Tibial artery (tissue), 4 donors: ENCODE measurements around the gene PSD2.

Experiments
- DNase-seq, 2 donors: peaks; one replicate each; pipeline ENCODE4 v3.0.0-alpha.2; 2019
- H3K27ac ChIP-seq, 2 donors: fragments of 200-600 bp; sonication (generic) in 1 of 2; 1 replicate in 1 of 2; 2 replicates in 1 of 2; pipeline ENCODE4 v1.5.1; 2018 to 2019; ENCODE audit warnings: mild to moderate bottlenecking in 1 of 2
- H3K27me3 ChIP-seq, 2 donors: fragments of 200-600 bp; sonication (generic) in 1 of 2; one replicate each; pipeline versions ENCODE4 v1.5.1 to v1.6.0; 2016 to 2019
- H3K36me3 ChIP-seq, 3 donors: fragments of 200-600 bp; sonication (generic) in 2 of 3; one replicate each; pipeline ENCODE4 v1.5.1; 2016 to 2019; ENCODE audit warnings: mild to moderate bottlenecking in 2 of 3
- H3K4me1 ChIP-seq, 4 donors: fragments of 200-600 bp; sonication (generic) in 2 of 4; 1 replicate in 3 of 4; 2 replicates in 1 of 4; pipeline ENCODE4 v1.5.1; 2016 to 2019
- H3K4me3 ChIP-seq, 2 donors: fragments of 200-600 bp; sonication (generic) in 1 of 2; 1 replicate in 1 of 2; 2 replicates in 1 of 2; pipeline ENCODE4 v1.5.1; 2018 to 2019; ENCODE audit warnings: mild to moderate bottlenecking in 2 of 2
- H3K9me3 ChIP-seq, 3 donors: fragments of 200-600 bp; sonication (generic) in 1 of 3; one replicate each; pipeline ENCODE4 v1.5.1; 2016 to 2019
- CTCF ChIP-seq, 2 experiments: fragments of 200-600 bp in 1 of 2; fragments of 450-650 bp in 1 of 2; IDR thresholded peaks; one replicate each; pipeline ENCODE4 v1.5.1; 2017 to 2019; ENCODE audit warnings: antibody characterized with exemption in 2 of 2, mild to moderate bottlenecking in 1 of 2, moderate library complexity in 1 of 2
- intact Hi-C: fragments of 100-400 bp; cut with DNase I; formaldehyde crosslinking; loops from one replicate; pipeline ENCODE4 v1.15.0; 2023; ENCODE audit warnings: low total_unique reads

The PSD2 gene

GRCh38 chr5:139757727-139758509 lies 37.7 kb upstream of the PSD2 start:
- DNase-seq = no peak
- no peaks in the 10 kb centered on the region for H3K9me3 ChIP-seq
- H3K27me3 ChIP-seq = peaks cover 4 to 42% of the 10 kb centered on the region in 2 donors
- intact Hi-C loops = no loop called here
- H3K4me3 ChIP-seq = no peak overlapping the region
- no peak overlapping the region for H3K27ac ChIP-seq
- no peak for TF ChIP-seq CTCF (IDR thresholded peaks at IDR 0.05)
- H3K36me3 ChIP-seq = no peaks in the 10 kb centered on the region
- peaks cover 0 to 9% (median 6%) of the 10 kb centered on the region in 4 donors for H3K4me1 ChIP-seq

- DNase-seq = no peak
- Histone ChIP-seq H3K9me3 (no peaks in the 10 kb centered on the region), H3K27me3 (peaks cover 4 to 38% of the 10 kb centered on the region in 2 donors), H3K4me1 (peaks cover 0 to 9% (median 6%) of the 10 kb centered on the region in 4 donors), H3K4me3 (no peak overlapping the region), H3K36me3 (no peaks in the 10 kb centered on the region), H3K27ac (no peak overlapping the region)
- no peak for TF ChIP-seq CTCF (IDR thresholded peaks at IDR 0.05)
- intact Hi-C loops = no loop called here
Observed at GRCh38 chr5:139758510-139759075, 37.0 kb upstream of the PSD2 start.

GRCh38 chr5:139759219-139759721 lies 36.3 kb upstream of the PSD2 start:
- DNase-seq = no peak
- no peak for TF ChIP-seq CTCF (IDR thresholded peaks at IDR 0.05)
- Histone ChIP-seq H3K4me1 (peaks cover 0 to 13% (median 9%) of the 10 kb centered on the region in 4 donors), H3K27ac (no peak overlapping the region), H3K9me3 (no peaks in the 10 kb centered on the region), H3K36me3 (no peaks in the 10 kb centered on the region), H3K27me3 (peaks cover 4 to 37% of the 10 kb centered on the region in 2 donors), H3K4me3 (no peak overlapping the region)
- intact Hi-C loops = no loop called here

- Histone ChIP-seq H3K27me3 (peaks cover 4 to 37% of the 10 kb centered on the region in 2 donors), H3K4me1 (peaks cover 0 to 23% (median 17%) of the 10 kb centered on the region in 4 donors), H3K36me3 (no peaks in the 10 kb centered on the region), H3K4me3 (no peak overlapping the region), H3K9me3 (no peaks in the 10 kb centered on the region), H3K27ac (no peak overlapping the region)
- TF ChIP-seq CTCF (IDR thresholded peaks at IDR 0.05) = no peak
- no peak for DNase-seq
- intact Hi-C loops = loop anchor here (10.0 kb wide), 1 partner anchor 66 kb away; no protein-coding TSS in a partner anchor
Observed at GRCh38 chr5:139760066-139761056, 35.2 kb upstream of the PSD2 start.

GRCh38 chr5:139761057-139761450 lies 34.6 kb upstream of the PSD2 start:
- no peak for DNase-seq
- Histone ChIP-seq H3K36me3 (no peaks in the 10 kb centered on the region), H3K27ac (no peak overlapping the region), H3K4me1 (peaks cover 0 to 17% (median 15%) of the 10 kb centered on the region in 4 donors), H3K4me3 (no peak overlapping the region), H3K9me3 (no peaks in the 10 kb centered on the region), H3K27me3 (peaks cover 4 to 30% of the 10 kb centered on the region in 2 donors)
- intact Hi-C loops = loop anchor here (10.0 kb wide), 1 partner anchor 66 kb away; no protein-coding TSS in a partner anchor
- TF ChIP-seq CTCF (IDR thresholded peaks at IDR 0.05) = no peak
